Spleen (tissue), 7 donors: ENCODE data around the gene CFAP54.

ENCODE experiments used
- CTCF ChIP-seq, 11 experiments: fragments of 200-600 bp in 7 of 11; fragments of 450-650 bp in 4 of 11; sonication (generic) in 4 of 11; IDR thresholded peaks in 8 of 11; conservative IDR thresholded peaks in 3 of 11; 1 replicate in 7 of 11; 2 replicates in 4 of 11; pipeline versions ENCODE4 v1.4.0 to v1.8.0; 2016 to 2021; ENCODE audit warnings: antibody characterized with exemption in 11 of 11, inconsistent platforms in 4 of 11, mild to moderate bottlenecking in 1 of 11
- POLR2A ChIP-seq, 3 donors: fragments of 450-650 bp; IDR thresholded peaks; one replicate each; pipeline ENCODE4 v1.5.1; 2017; ENCODE audit warnings: antibody characterized with exemption in 3 of 3, mild to moderate bottlenecking in 1 of 3
- POLR2AphosphoS5 ChIP-seq, 3 donors: sonication (generic); formaldehyde crosslinking; IDR thresholded peaks; one replicate each; pipeline ENCODE4 v1.5.1; 2017; ENCODE audit warnings: antibody characterized with exemption in 3 of 3
- donor health status: DM: no; HTN: no; CAD: no; lungs with moderate emphysema.
- donor health status: DM: no; HTN: no; CAD: no.
- donor health status: DM: no; HTN: no; CAD: no.

GRCh38 chr12:96496944-96497343 lies 7.6 kb downstream of the CFAP54 start:
- TF ChIP-seq POLR2A (IDR thresholded peaks at IDR 0.05) (no peak), CTCF (IDR thresholded peaks at IDR 0.05 in 8 of 11, conservative IDR thresholded peaks at IDR 0.05 in 3 of 11) (no peak), POLR2AphosphoS5 (IDR thresholded peaks at IDR 0.05) (no peak)
